Measurements from ENCODE around the gene CD68. TPM values are rescaled to one million over a fixed set of nuclear protein-coding genes. Genes with fewer than 3 reads are reported as not detected.
A peak's percentile ranks its signal among the peaks of the same experiment; 100 is the strongest.

CD68 gene
- total RNA-seq, 1 donor from 2014 or later, result 40.0 TPM

DNA sequence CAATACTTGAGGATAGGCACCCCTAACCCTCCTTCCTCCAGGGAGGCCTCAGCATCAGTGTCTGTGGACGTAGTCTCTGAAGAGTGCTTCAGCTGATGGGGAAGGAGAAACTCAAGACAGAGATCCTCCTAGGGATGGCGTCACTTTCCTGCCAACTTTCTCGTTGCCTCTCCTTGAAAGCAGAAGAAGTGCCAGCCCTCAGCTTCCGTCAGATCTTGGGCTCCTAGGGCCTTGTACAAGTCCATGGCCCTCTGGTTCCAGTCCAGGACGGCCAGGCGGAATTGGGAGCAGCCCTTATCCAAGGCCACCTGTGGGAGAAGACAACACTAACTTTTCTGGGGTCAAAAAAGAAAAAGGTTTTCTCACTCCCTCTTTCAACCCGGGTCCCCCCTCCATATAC lies 46.9 kb downstream of the CD68 start:
- Histone ChIP-seq H3K4me1 (peaks cover 9% of the 10 kb centered on the region), H3K36me3 (no peaks in the 10 kb centered on the region), H3K4me3 (peak overlapping the region in 1 of 2 donors; percentile 83), H3K27ac (peak overlapping the region; percentile 93), H3K27me3 (no peaks in the 10 kb centered on the region), H3K9me3 (no peaks in the 10 kb centered on the region)
- no peak for TF ChIP-seq POLR2A (IDR thresholded peaks at IDR 0.05)
- no peak for TF ChIP-seq POLR2AphosphoS5 (IDR thresholded peaks at IDR 0.05; ENCODE audit: insufficient read depth in 1 of 2, low read depth in 1 of 2)
- TF ChIP-seq, protein P1, sequence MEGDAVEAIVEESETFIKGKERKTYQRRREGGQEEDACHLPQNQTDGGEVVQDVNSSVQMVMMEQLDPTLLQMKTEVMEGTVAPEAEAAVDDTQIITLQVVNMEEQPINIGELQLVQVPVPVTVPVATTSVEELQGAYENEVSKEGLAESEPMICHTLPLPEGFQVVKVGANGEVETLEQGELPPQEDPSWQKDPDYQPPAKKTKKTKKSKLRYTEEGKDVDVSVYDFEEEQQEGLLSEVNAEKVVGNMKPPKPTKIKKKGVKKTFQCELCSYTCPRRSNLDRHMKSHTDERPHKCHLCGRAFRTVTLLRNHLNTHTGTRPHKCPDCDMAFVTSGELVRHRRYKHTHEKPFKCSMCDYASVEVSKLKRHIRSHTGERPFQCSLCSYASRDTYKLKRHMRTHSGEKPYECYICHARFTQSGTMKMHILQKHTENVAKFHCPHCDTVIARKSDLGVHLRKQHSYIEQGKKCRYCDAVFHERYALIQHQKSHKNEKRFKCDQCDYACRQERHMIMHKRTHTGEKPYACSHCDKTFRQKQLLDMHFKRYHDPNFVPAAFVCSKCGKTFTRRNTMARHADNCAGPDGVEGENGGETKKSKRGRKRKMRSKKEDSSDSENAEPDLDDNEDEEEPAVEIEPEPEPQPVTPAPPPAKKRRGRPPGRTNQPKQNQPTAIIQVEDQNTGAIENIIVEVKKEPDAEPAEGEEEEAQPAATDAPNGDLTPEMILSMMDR (IDR thresholded peaks at IDR 0.05), result no peak
- DNase-seq (ENCODE audit: extremely low spot score in 2 of 2), result no peak
- intact Hi-C loops (cut with DNase I), result loop anchor here (2.0 to 5.0 kb wide), 2 partner anchors 58 to 211 kb away; no protein-coding TSS in a partner anchor

DNA sequence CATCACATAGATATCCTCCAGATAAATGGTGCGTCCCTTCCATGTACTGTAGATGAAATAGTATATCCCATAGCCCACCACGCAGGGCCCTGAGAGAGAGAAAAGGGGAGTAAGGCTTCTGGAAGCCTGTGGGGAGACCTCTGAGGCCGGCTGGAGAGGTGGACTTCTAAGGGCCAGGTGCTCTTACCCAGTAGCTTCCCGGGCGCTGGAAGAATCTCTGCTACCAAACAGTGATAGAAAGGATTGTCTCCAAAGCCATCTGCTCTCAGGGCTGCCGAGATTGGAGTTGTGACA lies 47.5 kb downstream of the CD68 start:
- DNase-seq (ENCODE audit: extremely low spot score in 2 of 2), result no peak
- TF ChIP-seq POLR2A (IDR thresholded peaks at IDR 0.05), result no peak
- TF ChIP-seq, protein P1 (IDR thresholded peaks at IDR 0.05), result no peak
- no peak for TF ChIP-seq POLR2AphosphoS5 (IDR thresholded peaks at IDR 0.05; ENCODE audit: insufficient read depth in 1 of 2, low read depth in 1 of 2)
- peak overlapping the region; percentile 83 to 98 for H3K4me3 ChIP-seq
- peaks cover 9% of the 10 kb centered on the region for H3K4me1 ChIP-seq
- no peaks in the 10 kb centered on the region for H3K27me3 ChIP-seq
- H3K9me3 ChIP-seq, result no peaks in the 10 kb centered on the region
- H3K36me3 ChIP-seq, result no peaks in the 10 kb centered on the region
- intact Hi-C loops (cut with DNase I), result loop anchor here (2.0 to 5.0 kb wide), 2 partner anchors 58 to 210 kb away; no protein-coding TSS in a partner anchor
- peak overlapping the region; percentile 93 for H3K27ac ChIP-seq

DNA sequence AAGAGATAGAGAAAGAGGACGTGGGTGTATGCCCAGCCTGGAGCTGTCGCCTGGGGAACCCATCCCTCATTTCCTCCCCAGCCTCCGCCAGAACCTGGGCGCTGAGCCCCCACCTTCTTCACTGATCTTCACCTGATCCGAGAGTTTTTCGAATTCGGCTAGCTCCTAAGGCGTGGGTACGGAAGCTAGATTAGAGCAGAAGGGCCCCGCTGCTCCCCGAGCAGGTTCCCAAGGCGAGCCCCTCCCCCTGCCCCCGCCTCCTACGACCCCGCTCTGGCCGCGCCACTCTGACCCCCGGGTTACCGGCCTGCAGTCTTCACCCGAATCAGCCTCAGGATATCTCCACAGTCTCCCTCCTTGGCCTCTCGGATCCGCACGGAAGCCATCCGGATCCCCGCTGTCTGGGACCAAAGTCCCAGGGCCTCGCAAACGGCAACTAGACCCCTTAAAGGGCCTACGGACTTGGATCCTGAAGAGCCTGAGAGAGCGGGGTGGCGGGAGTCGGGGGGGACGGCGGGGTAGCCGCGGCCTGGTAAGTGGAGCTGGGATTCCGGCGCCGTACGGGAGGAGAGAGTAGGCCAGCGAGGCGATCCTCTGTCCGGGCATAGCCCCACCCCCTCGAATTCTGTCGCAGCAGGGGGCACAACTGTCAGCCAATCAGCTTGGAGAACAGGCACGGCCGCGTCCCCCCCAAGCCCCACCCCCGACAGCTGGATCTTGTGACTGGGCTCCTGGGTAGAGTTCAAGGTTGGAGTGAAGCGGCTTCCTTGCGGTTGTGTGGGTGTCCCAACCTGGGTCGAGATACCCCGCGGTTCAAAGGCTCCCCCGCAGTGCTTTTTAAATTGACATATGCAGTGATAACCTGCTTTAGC lies 48.0 kb downstream of the CD68 start, which contains the start of gene SAT2:
SAT2 (minus strand) TSS at position 572 of the 872 bp plus-strand sequence; CDS start at position 386, 186 bp downstream.
- peak; percentile 59 to 94 for TF ChIP-seq POLR2AphosphoS5 (IDR thresholded peaks at IDR 0.05; ENCODE audit: insufficient read depth in 1 of 2, low read depth in 1 of 2)
- peak in 1 of 2 donors; percentile 77 for TF ChIP-seq POLR2A (IDR thresholded peaks at IDR 0.05)
- TF ChIP-seq, protein P1 (IDR thresholded peaks at IDR 0.05), result no peak
- intact Hi-C loops (cut with DNase I), result loop anchor here (2.0 to 5.0 kb wide), 2 partner anchors 57 to 210 kb away; no protein-coding TSS in a partner anchor
- no peaks in the 10 kb centered on the region for H3K27me3 ChIP-seq

DNA sequence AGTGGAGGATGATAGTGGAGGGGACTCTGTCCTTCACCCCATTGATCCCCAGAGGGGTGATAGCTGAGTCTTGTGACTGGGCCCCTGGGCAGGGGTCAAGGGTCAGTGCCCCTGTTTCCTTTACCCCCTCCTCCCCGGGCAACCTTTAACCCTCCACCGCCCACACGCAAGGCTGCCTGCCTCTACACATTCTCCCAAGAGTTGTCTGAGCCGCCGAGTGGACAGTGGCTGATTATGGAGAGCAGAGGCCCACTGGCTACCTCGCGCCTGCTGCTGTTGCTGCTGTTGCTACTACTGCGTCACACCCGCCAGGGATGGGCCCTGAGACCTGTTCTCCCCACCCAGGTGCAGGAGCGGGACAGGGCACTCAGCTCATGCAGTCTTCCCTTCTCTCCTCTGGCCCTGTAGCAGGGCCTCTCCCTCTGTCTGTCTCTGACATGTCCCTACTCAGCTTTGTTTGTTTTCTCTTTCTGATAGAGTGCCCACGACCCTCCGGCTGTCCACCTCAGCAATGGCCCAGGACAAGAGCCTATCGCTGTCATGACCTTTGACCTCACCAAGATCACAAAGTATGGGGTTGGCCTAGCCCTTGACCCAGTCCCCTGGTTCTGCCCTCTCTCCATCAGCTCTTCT lies 50.6 kb downstream of the CD68 start, which contains the start of gene SHBG:
SHBG (plus strand) TSS at position 197 of the 633 bp plus-strand sequence; CDS start at position 235, 38 bp downstream.
- Histone ChIP-seq H3K36me3 (no peaks in the 10 kb centered on the region), H3K4me3 (no peak within 1 kb of the TSS), H3K27ac (no peak within 1 kb of the TSS), H3K9me3 (no peaks in the 10 kb centered on the region), H3K27me3 (no peaks in the 10 kb centered on the region), H3K4me1 (peaks cover 9% of the 10 kb centered on the region)
- intact Hi-C loops (cut with DNase I), result loop anchor here (5.0 kb wide), 1 partner anchor 207 kb away; no protein-coding TSS in a partner anchor
- DNase-seq (ENCODE audit: extremely low spot score in 2 of 2), result no peak
- no peak for TF ChIP-seq POLR2AphosphoS5 (IDR thresholded peaks at IDR 0.05; ENCODE audit: insufficient read depth in 1 of 2, low read depth in 1 of 2)
- TF ChIP-seq, protein P1 (IDR thresholded peaks at IDR 0.05), result no peak
- no peak for TF ChIP-seq POLR2A (IDR thresholded peaks at IDR 0.05)

More for the DNA sequence above, 48.0 kb downstream of the CD68 start, which contains the start of gene SAT2:
- Histone ChIP-seq H3K9me3 (no peaks in the 10 kb centered on the region), H3K4me3 (peak within 1 kb of the TSS; percentile 83 to 98), H3K4me1 (peaks cover 9% of the 10 kb centered on the region), H3K36me3 (no peaks in the 10 kb centered on the region), H3K27ac (peak within 1 kb of the TSS; percentile 93)
- DNase-seq (ENCODE audit: extremely low spot score in 2 of 2), result peak in 1 of 2 donors; percentile 98

Small RNA genes within 50 kb of the gene (small RNA-seq; reads per million reads assigned to genes)
- gene CD68 (not detected), gene RF00019 (not detected), gene SNORA48 (not detected), gene SNORD10 (not detected)

Other genes starting within 250 kb of the CD68 start
- gene ACAP1, start 243.1 kb upstream of the CD68 start, total RNA-seq, result 7.6 TPM
- gene KCTD11, start 227.5 kb upstream of the CD68 start, total RNA-seq, result 12.5 TPM
- not detected for gene TMEM95, start 224.5 kb upstream of the CD68 start, total RNA-seq
- 10.1 TPM for gene TNK1, start 198.5 kb upstream of the CD68 start, total RNA-seq
- 37.1 TPM for gene PLSCR3, start 185.1 kb upstream of the CD68 start, total RNA-seq
- 118 TPM for gene TMEM256, start 175.5 kb upstream of the CD68 start, total RNA-seq
- gene NLGN2, start 171.8 kb upstream of the CD68 start, total RNA-seq, result 25.5 TPM
- not detected for gene SPEM1, start 159.3 kb upstream of the CD68 start, total RNA-seq
- not detected for gene SPEM2, start 154.0 kb upstream of the CD68 start, total RNA-seq
- gene SPEM3, start 150.8 kb upstream of the CD68 start, total RNA-seq, result not detected
- gene TMEM102, start 144.2 kb upstream of the CD68 start, total RNA-seq, result 9.8 TPM
- 10.8 TPM for gene FGF11, start 140.1 kb upstream of the CD68 start, total RNA-seq
- 5.9 TPM for gene CHRNB1, start 134.6 kb upstream of the CD68 start, total RNA-seq
- 38.1 TPM for gene ZBTB4, start 100.0 kb upstream of the CD68 start, total RNA-seq
- gene SLC35G6, start 98.2 kb upstream of the CD68 start, total RNA-seq, result not detected
- gene POLR2A, start 95.3 kb upstream of the CD68 start, total RNA-seq, result 118 TPM
- 60.6 TPM for gene TNFSF12, start 30.6 kb upstream of the CD68 start, total RNA-seq
- gene TNFSF13, start 20.9 kb upstream of the CD68 start, total RNA-seq, result 20.1 TPM
- gene SENP3, start 17.7 kb upstream of the CD68 start, total RNA-seq, result 60.2 TPM
- 73.4 TPM for gene MPDU1, start 4.2 kb downstream of the CD68 start, total RNA-seq
- 44.4 TPM for gene SOX15, start 10.5 kb downstream of the CD68 start, total RNA-seq
- 36.1 TPM for gene FXR2, start 35.3 kb downstream of the CD68 start, total RNA-seq
- gene SAT2, start 48.2 kb downstream of the CD68 start, total RNA-seq, result 69.7 TPM
- not detected for gene SHBG, start 50.5 kb downstream of the CD68 start, total RNA-seq
- gene ATP1B2, start 71.3 kb downstream of the CD68 start, total RNA-seq, result 2.7 TPM
- gene TP53, start 107.9 kb downstream of the CD68 start, total RNA-seq, result 18.7 TPM
- 7.6 TPM for gene WRAP53, start 108.8 kb downstream of the CD68 start, total RNA-seq
- gene EFNB3, start 125.6 kb downstream of the CD68 start, total RNA-seq, result 2.7 TPM
- 0.49 TPM for gene DNAH2, start 138.1 kb downstream of the CD68 start, total RNA-seq